ENCODE data around the gene KCTD5.

The KCTD5 gene

DNA sequence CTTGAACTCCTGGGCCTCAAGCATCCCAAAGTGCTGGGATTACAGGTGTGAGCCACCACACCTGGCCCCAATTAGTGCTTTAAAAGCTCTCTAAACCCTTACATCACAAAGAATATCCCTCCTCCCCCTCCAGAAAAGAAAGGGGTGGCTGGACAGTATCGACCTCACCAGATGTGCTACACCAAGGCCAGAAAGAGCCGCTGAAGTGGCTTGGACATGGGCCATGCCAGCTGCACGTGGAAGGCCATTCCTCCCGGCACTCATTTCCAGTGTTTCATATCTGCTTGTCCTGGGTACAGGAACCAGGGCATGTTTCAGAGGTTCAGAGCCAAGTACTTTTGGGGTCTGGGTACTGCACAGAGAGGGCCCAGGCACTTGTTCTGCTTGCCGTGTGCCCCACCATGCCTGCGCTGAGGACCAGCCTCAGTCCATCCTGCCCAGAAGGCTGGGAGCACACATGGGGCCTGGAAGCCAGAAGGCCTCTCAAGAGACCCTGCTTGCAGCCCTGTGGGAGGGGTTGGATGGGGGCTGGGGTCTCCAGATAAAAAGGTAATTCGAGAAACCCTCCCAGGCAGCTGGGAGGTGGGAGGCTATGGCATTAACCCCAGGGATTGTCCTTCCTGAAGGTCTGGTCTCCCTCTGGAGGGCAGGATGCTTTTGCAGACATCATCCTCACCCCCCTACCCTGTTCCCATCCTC lies 66.6 kb downstream of the KCTD5 start:
- no CpG with 5 or more reads among the region's 7 CpGs for WGBS (ENCODE audit: extremely low coverage, insufficient coverage, low lambda C conversion rate)
- Histone ChIP-seq H2BK15ac (replicated peaks; ENCODE audit: low read depth) (no peak overlapping the region), H3K4me3 (ENCODE audit: low read length) (no peak overlapping the region), H3K9ac (ENCODE audit: low read length) (no peak overlapping the region), H3K4me1 (ENCODE audit: control insufficient read depth, low read depth, low read length) (peaks cover 5% of the 10 kb centered on the region), H4K5ac (ENCODE audit: low read length) (no peak overlapping the region), H2AK5ac (ENCODE audit: low read length) (no peak overlapping the region), H2BK5ac (ENCODE audit: low read length) (no peak overlapping the region), H3K27me3 (ENCODE audit: insufficient read depth, low read length, poor library complexity) (no peaks in the 10 kb centered on the region), H3K79me1 (ENCODE audit: low read length) (no peaks in the 10 kb centered on the region), H3K56ac (ENCODE audit: low read length) (no peak overlapping the region), H3K4me2 (ENCODE audit: low read length) (no peak overlapping the region), H2BK120ac (ENCODE audit: low read depth, low read length) (no peak overlapping the region), H3K27ac (ENCODE audit: low read depth, low read length) (no peak overlapping the region), H3K36me3 (ENCODE audit: control insufficient read depth, insufficient read depth, low read length) (no peaks in the 10 kb centered on the region), H3K4ac (ENCODE audit: low read depth, low read length) (no peak overlapping the region), H3K18ac (ENCODE audit: low read length) (no peak overlapping the region), H3K23ac (ENCODE audit: low read length) (no peak overlapping the region), H3K79me2 (ENCODE audit: control insufficient read depth, insufficient read depth, low read length) (peaks cover 10% of the 10 kb centered on the region), H4K8ac (ENCODE audit: low read depth, low read length) (no peak overlapping the region)
- DNase-seq = no peak

DNA sequence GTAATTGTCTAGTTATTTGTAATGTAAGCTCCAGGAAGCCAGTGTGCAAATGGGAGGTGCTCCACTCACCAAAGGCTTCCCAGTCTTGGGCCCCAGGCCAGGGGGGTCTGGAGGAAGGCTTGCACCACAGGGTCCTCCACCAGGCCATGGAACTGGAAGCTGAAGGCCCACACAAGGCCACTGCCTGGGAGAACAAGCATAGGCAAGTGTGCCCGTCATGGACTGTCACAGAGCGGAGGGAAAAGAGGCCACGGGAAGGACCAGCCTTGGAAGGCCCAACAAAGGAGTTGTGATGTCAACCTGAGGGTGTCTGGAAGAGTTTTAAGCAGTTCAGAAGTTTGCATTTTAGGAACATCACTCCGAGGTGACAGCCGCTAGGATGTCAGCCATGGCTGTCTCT lies 67.2 kb downstream of the KCTD5 start:
- Histone ChIP-seq H2AK5ac (ENCODE audit: low read length) (no peak overlapping the region), H3K79me2 (ENCODE audit: control insufficient read depth, insufficient read depth, low read length) (peaks cover 16% of the 10 kb centered on the region), H2BK120ac (ENCODE audit: low read depth, low read length) (no peak overlapping the region), H3K56ac (ENCODE audit: low read length) (no peak overlapping the region), H3K18ac (ENCODE audit: low read length) (no peak overlapping the region), H3K27me3 (ENCODE audit: insufficient read depth, low read length, poor library complexity) (no peaks in the 10 kb centered on the region), H3K4ac (ENCODE audit: low read depth, low read length) (no peak overlapping the region), H2BK15ac (replicated peaks; ENCODE audit: low read depth) (no peak overlapping the region), H3K4me3 (ENCODE audit: low read length) (no peak overlapping the region), H3K4me1 (ENCODE audit: control insufficient read depth, low read depth, low read length) (peaks cover 5% of the 10 kb centered on the region), H4K5ac (ENCODE audit: low read length) (no peak overlapping the region), H3K36me3 (ENCODE audit: control insufficient read depth, insufficient read depth, low read length) (no peaks in the 10 kb centered on the region), H4K8ac (ENCODE audit: low read depth, low read length) (no peak overlapping the region), H3K23ac (ENCODE audit: low read length) (no peak overlapping the region), H3K79me1 (ENCODE audit: low read length) (no peaks in the 10 kb centered on the region), H3K4me2 (ENCODE audit: low read length) (no peak overlapping the region), H2BK5ac (ENCODE audit: low read length) (no peak overlapping the region), H3K9ac (ENCODE audit: low read length) (no peak overlapping the region), H3K27ac (ENCODE audit: low read depth, low read length) (no peak overlapping the region)
- WGBS (ENCODE audit: extremely low coverage, insufficient coverage, low lambda C conversion rate) = no CpG with 5 or more reads among the region's 5 CpGs
- no peak for DNase-seq

DNA sequence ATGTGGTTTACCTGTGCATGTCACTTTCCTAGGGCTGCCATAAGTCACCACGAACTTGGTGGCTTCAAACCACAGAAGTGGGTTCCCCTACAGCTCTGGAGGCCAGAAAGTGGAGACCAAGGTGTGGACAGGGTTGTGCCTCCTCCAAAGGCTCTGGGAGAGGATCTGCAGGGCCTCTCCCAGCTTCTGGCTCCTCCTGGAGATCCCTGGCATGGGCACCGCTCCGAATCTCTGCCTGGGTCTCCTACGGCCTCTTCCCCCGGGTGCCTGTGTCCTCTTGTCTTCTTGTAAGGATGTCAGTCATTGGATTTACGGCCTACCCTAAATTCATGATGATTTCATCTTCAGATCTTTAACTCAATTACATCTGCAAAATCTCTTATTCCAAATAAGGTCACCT lies 67.6 kb downstream of the KCTD5 start:
- H3K79me1 ChIP-seq (ENCODE audit: low read length) = no peaks in the 10 kb centered on the region
- H3K4me1 ChIP-seq (ENCODE audit: control insufficient read depth, low read depth, low read length) = peaks cover 8% of the 10 kb centered on the region
- WGBS (ENCODE audit: extremely low coverage, insufficient coverage, low lambda C conversion rate) = no CpG with 5 or more reads among the region's 6 CpGs
- H3K9ac ChIP-seq (ENCODE audit: low read length) = no peak overlapping the region
- H3K27ac ChIP-seq (ENCODE audit: low read depth, low read length) = no peak overlapping the region
- no peak overlapping the region for H3K4ac ChIP-seq (ENCODE audit: low read depth, low read length)
- H3K4me2 ChIP-seq (ENCODE audit: low read length) = no peak overlapping the region
- H3K23ac ChIP-seq (ENCODE audit: low read length) = no peak overlapping the region
- no peak overlapping the region for H2BK15ac ChIP-seq (replicated peaks; ENCODE audit: low read depth)
- no peak overlapping the region for H3K4me3 ChIP-seq (ENCODE audit: low read length)
- H2AK5ac ChIP-seq (ENCODE audit: low read length) = no peak overlapping the region
- H4K8ac ChIP-seq (ENCODE audit: low read depth, low read length) = no peak overlapping the region
- no peak overlapping the region for H2BK5ac ChIP-seq (ENCODE audit: low read length)
- H3K79me2 ChIP-seq (ENCODE audit: control insufficient read depth, insufficient read depth, low read length) = peaks cover 20% of the 10 kb centered on the region
- DNase-seq = no peak
- no peak overlapping the region for H2BK120ac ChIP-seq (ENCODE audit: low read depth, low read length)
- no peak overlapping the region for H3K18ac ChIP-seq (ENCODE audit: low read length)
- H3K27me3 ChIP-seq (ENCODE audit: insufficient read depth, low read length, poor library complexity) = no peaks in the 10 kb centered on the region
- no peak overlapping the region for H4K5ac ChIP-seq (ENCODE audit: low read length)
- no peaks in the 10 kb centered on the region for H3K36me3 ChIP-seq (ENCODE audit: control insufficient read depth, insufficient read depth, low read length)
- no peak overlapping the region for H3K56ac ChIP-seq (ENCODE audit: low read length)

DNA sequence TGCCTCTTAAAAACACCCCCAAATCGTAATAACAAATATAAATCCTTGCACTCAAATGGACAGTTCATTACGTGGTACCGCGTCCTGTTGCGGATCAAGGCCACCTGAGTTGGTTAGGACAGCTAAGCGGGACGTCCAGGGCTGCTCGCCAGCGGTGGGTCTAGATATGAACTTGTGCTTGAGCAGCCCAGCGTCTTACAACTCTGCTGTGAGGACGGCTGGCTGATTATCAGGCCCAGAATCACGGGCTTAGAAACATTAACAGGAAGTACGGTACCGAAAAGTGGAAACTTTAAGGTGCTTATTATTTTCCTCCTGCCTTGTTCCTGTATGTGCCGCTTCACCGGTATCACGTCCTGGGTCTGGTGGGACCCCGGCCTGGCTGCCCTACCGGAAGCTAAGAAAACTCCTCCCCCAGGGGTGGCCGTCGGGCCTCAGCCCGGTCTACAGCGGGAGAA lies 69.3 kb downstream of the KCTD5 start:
- WGBS (ENCODE audit: extremely low coverage, insufficient coverage, low lambda C conversion rate) = no CpG with 5 or more reads among the region's 23 CpGs
- H2BK5ac ChIP-seq (ENCODE audit: low read length) = peak overlapping the region; percentile 27

DNA sequence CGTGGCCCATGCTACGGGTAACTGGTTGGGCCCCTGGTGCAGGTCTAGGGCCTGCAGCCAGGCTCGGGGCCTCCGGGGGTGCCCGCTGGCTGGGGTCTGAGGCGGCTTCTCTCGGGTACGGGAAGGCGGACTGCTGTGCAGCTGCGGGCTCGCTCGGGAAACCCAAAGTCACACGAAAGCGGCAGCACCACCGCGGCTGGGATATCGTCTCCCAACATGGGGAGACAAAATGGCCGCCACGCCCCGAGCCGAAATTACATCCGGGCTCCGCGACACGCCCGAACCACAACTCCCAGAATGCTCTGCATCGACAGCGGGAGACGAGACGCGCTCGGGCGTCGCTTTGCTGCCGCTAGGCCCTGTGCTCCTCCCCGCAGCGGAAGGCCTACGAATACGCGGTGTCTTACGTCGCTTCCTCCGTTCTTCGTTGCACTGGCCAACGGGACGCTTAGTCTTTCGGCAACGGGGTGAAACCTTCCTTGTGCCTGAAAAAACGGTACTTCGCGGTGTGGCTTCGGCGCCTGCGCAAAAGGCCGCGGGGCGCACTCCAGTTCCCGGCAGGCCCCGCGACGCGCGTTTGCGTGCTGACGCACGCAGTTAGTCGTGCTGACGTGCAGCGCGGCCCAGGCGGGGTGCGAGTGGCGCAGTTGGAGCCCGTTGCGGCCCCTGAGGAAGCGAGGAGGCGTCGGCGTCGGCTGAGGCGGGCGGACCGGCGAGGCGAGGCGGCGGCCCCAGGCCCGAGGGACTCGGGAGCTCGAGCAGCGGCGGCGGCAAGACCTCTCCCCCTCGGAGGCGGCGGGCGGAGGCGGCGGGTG lies 69.9 kb downstream of the KCTD5 start, which contains the start of gene SRRM2:
TSS of gene SRRM2 (plus strand) at position 604 of the 815 bp plus-strand sequence. CDS start 3,727 bp downstream, outside the sequence.
- Histone ChIP-seq H4K8ac (ENCODE audit: low read depth, low read length) (peak within 1 kb of the TSS; percentile 90), H3K23ac (ENCODE audit: low read length) (peak within 1 kb of the TSS; percentile 99), H2BK15ac (replicated peaks; ENCODE audit: low read depth) (no peak within 1 kb of the TSS), H3K36me3 (ENCODE audit: control insufficient read depth, insufficient read depth, low read length) (peaks cover 3% of the 10 kb centered on the region), H3K9ac (ENCODE audit: low read length) (peak within 1 kb of the TSS; percentile 100), H2BK120ac (ENCODE audit: low read depth, low read length) (peak within 1 kb of the TSS; percentile 47), H3K79me2 (ENCODE audit: control insufficient read depth, insufficient read depth, low read length) (peaks cover 43% of the 10 kb centered on the region), H3K4me3 (ENCODE audit: low read length) (peak within 1 kb of the TSS; percentile 95), H3K27ac (ENCODE audit: low read depth, low read length) (peak within 1 kb of the TSS; percentile 100), H2AK5ac (ENCODE audit: low read length) (peak within 1 kb of the TSS; percentile 98), H3K4me1 (ENCODE audit: control insufficient read depth, low read depth, low read length) (peaks cover 11% of the 10 kb centered on the region), H3K27me3 (ENCODE audit: insufficient read depth, low read length, poor library complexity) (no peaks in the 10 kb centered on the region), H3K4ac (ENCODE audit: low read depth, low read length) (peak within 1 kb of the TSS; percentile 89), H3K18ac (ENCODE audit: low read length) (peak within 1 kb of the TSS; percentile 97), H3K79me1 (ENCODE audit: low read length) (peaks cover under 1% of the 10 kb centered on the region), H2BK5ac (ENCODE audit: low read length) (peak within 1 kb of the TSS; percentile 100), H3K56ac (ENCODE audit: low read length) (peak within 1 kb of the TSS; percentile 100), H3K4me2 (ENCODE audit: low read length) (peak within 1 kb of the TSS; percentile 94), H4K5ac (ENCODE audit: low read length) (peak within 1 kb of the TSS; percentile 99)
- WGBS (ENCODE audit: extremely low coverage, insufficient coverage, low lambda C conversion rate) = no CpG with 5 or more reads among the region's 99 CpGs
- peak; percentile 98 for DNase-seq

More for the DNA sequence above, 69.3 kb downstream of the KCTD5 start:
- H3K27me3 ChIP-seq (ENCODE audit: insufficient read depth, low read length, poor library complexity) = no peaks in the 10 kb centered on the region
- peaks cover 2% of the 10 kb centered on the region for H3K36me3 ChIP-seq (ENCODE audit: control insufficient read depth, insufficient read depth, low read length)
- H3K56ac ChIP-seq (ENCODE audit: low read length) = peak overlapping the region; percentile 91
- peak overlapping the region; percentile 100 for H3K9ac ChIP-seq (ENCODE audit: low read length)
- peak overlapping the region; percentile 41 for H3K4me3 ChIP-seq (ENCODE audit: low read length)
- H3K18ac ChIP-seq (ENCODE audit: low read length) = peak overlapping the region; percentile 63
- H3K4me1 ChIP-seq (ENCODE audit: control insufficient read depth, low read depth, low read length) = peaks cover 11% of the 10 kb centered on the region
- peak overlapping the region; percentile 90 for H4K8ac ChIP-seq (ENCODE audit: low read depth, low read length)
- H2AK5ac ChIP-seq (ENCODE audit: low read length) = peak overlapping the region; percentile 98
- no peak overlapping the region for H2BK15ac ChIP-seq (replicated peaks; ENCODE audit: low read depth)
- H3K4ac ChIP-seq (ENCODE audit: low read depth, low read length) = peak overlapping the region; percentile 89
- no peaks in the 10 kb centered on the region for H3K79me1 ChIP-seq (ENCODE audit: low read length)
- peak overlapping the region; percentile 23 for H2BK120ac ChIP-seq (ENCODE audit: low read depth, low read length)
- no peak overlapping the region for H3K23ac ChIP-seq (ENCODE audit: low read length)
- peak; percentile 88 for DNase-seq
- H3K27ac ChIP-seq (ENCODE audit: low read depth, low read length) = peak overlapping the region; percentile 100
- H4K5ac ChIP-seq (ENCODE audit: low read length) = peak overlapping the region; percentile 99
- H3K4me2 ChIP-seq (ENCODE audit: low read length) = peak overlapping the region; percentile 74
- peaks cover 37% of the 10 kb centered on the region for H3K79me2 ChIP-seq (ENCODE audit: control insufficient read depth, insufficient read depth, low read length)
